GM19455 (cell line): ENCODE results near the gene PSMG4.

Experiments used
- ATAC-seq: cut with Tn5 transposase; IDR thresholded peaks from one replicate; pipeline ENCODE4 v1.9.1; 2021; ENCODE audit not compliant: unreplicated experiment

Gene PSMG4

GRCh38 chr6:3305216-3305565 is 46.4 kb downstream of the PSMG4 start:
- no peak for ATAC-seq

GRCh38 chr6:3305831-3306230 is 47.1 kb downstream of the PSMG4 start:
- no peak for ATAC-seq

- ATAC-seq: no peak
These were observed 48.1 kb downstream of the PSMG4 start for GRCh38 chr6:3306848-3307247.

- no peak for ATAC-seq
These were observed 48.7 kb downstream of the PSMG4 start for GRCh38 chr6:3307436-3307835.

- no peak for ATAC-seq
These were observed 49.4 kb downstream of the PSMG4 start for GRCh38 chr6:3308106-3308505.

- ATAC-seq: no peak
These were observed 50.8 kb downstream of the PSMG4 start for GRCh38 chr6:3309391-3310050.

- no peak for ATAC-seq
These were observed 51.3 kb downstream of the PSMG4 start for GRCh38 chr6:3310051-3310448.

GRCh38 chr6:3310703-3311102 is 52.0 kb downstream of the PSMG4 start:
- no peak for ATAC-seq

- ATAC-seq: no peak
These were observed 53.1 kb downstream of the PSMG4 start for GRCh38 chr6:3311826-3312225.

GRCh38 chr6:3312604-3313231 is 54.0 kb downstream of the PSMG4 start:
- ATAC-seq: no peak

- no peak for ATAC-seq
These were observed 55.4 kb downstream of the PSMG4 start for GRCh38 chr6:3314176-3314575.

GRCh38 chr6:3314621-3315467 is 56.1 kb downstream of the PSMG4 start:
- ATAC-seq: no peak

- no peak for ATAC-seq
These were observed 57.1 kb downstream of the PSMG4 start for GRCh38 chr6:3315841-3316240.

- ATAC-seq: no peak
These were observed 57.6 kb downstream of the PSMG4 start for GRCh38 chr6:3316331-3316730.

GRCh38 chr6:3316818-3317217 is 58.1 kb downstream of the PSMG4 start:
- ATAC-seq: no peak
